GM18505 (cell line): Measurements from ENCODE around the gene BLACAT1.
"Not testable (repeated sequence)": the region's sequence is repeated elsewhere in the genome, so short reads cannot be mapped to it uniquely, and the experiment has no call there.

Source experiments
- ATAC-seq: cut with Tn5 transposase; IDR thresholded peaks from one replicate; pipeline ENCODE4 v1.9.1; 2021; ENCODE audit not compliant: unreplicated experiment
- POLR2A ChIP-seq: IDR thresholded peaks from 4 replicates; pipeline ENCODE4 v1.6.1; 2011; ENCODE audit warnings: borderline replicate concordance; ENCODE audit not compliant: insufficient read depth, insufficient read length; ENCODE audit errors: extremely low read depth

The BLACAT1 gene

DNA sequence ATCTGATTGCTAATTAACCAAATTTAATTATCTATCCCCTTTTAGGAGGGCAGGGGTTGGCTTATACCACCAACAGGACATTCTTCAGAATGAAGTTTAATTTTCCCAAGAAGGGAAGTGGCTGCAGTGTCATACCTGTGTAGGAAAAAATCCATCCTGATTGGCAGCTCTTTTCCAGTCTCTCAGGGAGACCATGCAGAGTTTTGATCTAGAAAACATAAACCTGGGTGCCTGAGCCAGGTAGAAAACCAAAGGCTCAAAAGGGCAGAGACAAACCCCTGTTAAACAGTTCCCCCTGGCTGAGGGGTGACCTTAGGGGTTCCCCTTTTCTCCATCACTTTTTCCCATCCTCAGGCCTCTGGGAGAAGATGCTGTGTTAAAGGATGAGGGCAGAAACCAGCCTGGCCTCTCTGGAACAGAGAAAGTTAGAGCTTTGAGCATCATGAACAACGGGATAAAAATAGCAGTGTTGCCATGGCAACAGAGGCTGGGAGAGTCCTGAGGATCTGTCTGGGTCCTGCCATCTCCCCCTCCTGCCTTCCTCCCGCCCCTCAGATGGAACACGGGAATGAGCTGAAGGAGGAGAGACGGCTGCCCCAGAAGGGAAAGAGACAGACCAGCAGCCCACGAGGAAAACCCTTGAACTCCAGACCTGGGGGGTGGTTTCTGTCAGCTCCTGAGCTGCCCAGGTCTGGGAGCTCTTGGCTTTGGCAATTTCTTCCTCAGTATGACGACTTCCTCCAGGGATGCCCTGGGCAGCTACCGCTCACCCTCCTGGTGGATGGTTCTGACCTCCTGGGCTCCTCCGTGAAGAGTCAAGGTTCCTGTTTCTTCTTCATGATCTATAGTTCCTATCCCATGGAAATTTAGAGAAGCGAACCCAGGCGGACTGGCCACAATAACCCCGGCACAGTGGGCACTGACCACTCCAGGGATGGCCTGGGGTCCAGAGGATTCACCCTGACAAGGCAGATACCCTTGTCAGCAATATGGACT is 20.0 kb downstream of the BLACAT1 start:
- ATAC-seq: no peak
- TF ChIP-seq POLR2A: no peak

DNA sequence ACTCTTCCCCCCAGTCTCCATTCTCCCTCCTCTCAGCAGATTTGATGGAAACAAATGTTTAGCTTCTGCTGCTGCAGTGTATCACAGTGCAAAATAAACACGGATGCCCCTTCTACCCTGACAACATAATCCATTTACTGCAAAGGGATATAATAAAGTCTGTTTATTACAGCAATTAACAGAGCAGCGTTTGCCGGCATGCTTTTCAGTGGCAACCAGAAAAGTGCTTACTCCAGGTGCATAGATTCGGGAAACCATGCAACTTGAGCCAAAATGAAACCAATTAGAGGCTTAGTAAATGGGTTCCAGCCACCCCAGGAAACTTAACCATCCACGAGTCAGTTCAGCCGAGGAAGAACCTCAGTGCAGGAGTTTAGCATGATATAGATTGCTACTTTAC is 21.1 kb downstream of the BLACAT1 start:
- no peak for ATAC-seq
- no peak for TF ChIP-seq POLR2A

- not testable (repeated sequence) for ATAC-seq
These were observed 23.2 kb downstream of the BLACAT1 start for GRCh38 chr1:205432692-205433091.

GRCh38 chr1:205432116-205432515 is 23.7 kb downstream of the BLACAT1 start:
- TF ChIP-seq POLR2A: no peak
- ATAC-seq: no peak

DNA sequence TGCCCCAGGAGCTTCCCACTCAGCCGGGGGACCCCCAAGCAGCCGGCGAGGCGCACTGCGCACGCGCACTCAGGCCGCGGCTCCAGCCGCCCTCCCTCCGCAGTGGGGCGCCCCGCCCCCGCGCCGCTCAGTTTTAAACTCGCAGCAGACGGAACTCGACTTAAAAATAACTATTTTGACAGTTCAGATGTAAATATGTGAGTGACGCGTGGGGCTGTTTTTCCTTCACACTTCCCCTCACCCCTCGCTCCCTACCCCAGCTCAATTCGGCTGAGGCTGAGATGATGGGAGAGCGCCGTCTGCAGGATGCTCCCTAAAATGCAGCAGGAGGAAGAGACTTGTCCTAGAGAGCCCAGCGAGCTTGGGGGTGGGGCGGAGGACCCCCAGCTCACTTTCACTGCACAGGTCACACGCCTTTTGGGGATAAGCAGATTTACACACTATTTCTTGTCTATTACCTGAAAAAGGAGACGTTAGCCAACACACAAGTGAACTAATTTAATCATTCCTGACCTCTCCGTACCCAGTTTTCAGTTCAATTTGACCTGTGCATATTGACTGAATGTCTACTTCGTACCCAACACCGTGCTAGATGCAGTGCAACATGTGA is 25.0 kb downstream of the BLACAT1 start:
- no peak for TF ChIP-seq POLR2A
- ATAC-seq: no peak

- ATAC-seq: no peak
- no peak for TF ChIP-seq POLR2A
These were observed 25.8 kb downstream of the BLACAT1 start for GRCh38 chr1:205429762-205430695.

- no peak for ATAC-seq
- no peak for TF ChIP-seq POLR2A
These were observed 30.8 kb downstream of the BLACAT1 start for GRCh38 chr1:205424901-205425600.

DNA sequence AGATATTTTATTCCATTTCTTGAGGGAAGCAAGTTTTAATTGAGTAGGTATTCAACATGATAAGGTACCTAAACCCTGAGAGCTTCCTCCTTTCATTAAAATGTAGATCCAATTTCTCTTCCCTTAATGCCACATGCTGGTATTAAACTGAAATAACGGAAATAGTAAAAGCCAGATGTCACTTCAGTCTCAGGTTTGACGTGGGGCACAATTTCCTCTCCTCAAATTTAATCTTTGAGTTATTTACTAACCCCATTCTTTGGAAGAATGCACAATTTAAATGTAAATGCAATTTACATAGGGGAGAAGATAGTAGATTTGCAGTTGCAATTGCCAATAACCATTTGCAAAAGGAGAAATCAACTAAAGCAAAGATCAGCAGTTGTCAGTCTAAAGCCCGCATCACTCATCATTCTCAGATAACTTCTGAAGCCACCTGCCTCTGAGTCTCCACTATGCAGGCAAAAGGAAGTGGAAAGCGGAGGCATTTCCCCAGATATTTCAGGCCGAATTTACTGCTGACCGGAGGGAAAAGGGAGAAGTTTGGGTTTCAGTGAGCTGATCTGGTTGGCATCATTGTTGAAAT is 31.9 kb downstream of the BLACAT1 start:
- no peak for ATAC-seq
- TF ChIP-seq POLR2A: no peak

GRCh38 chr1:205422993-205423642 is 32.7 kb downstream of the BLACAT1 start:
- no peak for TF ChIP-seq POLR2A
- ATAC-seq: no peak

- ATAC-seq: no peak
- no peak for TF ChIP-seq POLR2A
These were observed 34.0 kb downstream of the BLACAT1 start, which contains the start of gene LEMD1 for GRCh38 chr1:205421798-205422197. TSS of gene LEMD1 (minus strand) at chr1:205422056. CDS start at chr1:205420536, 1,520 bp downstream.

- no peak for TF ChIP-seq POLR2A
- no peak for ATAC-seq
These were observed 34.9 kb downstream of the BLACAT1 start for GRCh38 chr1:205420938-205421337.
